K562 (cell line): ENCODE data around the gene MED13L. TPM values are rescaled to one million over a fixed set of nuclear protein-coding genes. Genes with fewer than 3 reads are reported as not detected.

Experiments
- ATAC-seq: fragments of 200-7000 bp; cut with Tn5 transposase; 3 replicates; pipeline ENCODE4 v1.9.1; 2020; ENCODE audit warnings: moderate library complexity
- BruUV-seq: library from RNA; stranded (reverse); fragments of 400-500 nt; replicated peaks from 2 replicates; lab custom pipeline; 2021; lab: Mats Ljungman, UMichigan
- CTCF ChIA-PET: fragments of 300-600 bp; formaldehyde crosslinking; extraction: SDS; loops from one replicate; lab custom pipeline; 2021; ENCODE audit warnings: low intra/inter-chr PET ratio; lab: Yijun Ruan, JAX
- POLR2A ChIA-PET: fragments of 300-600, 350-650 bp; sonication (Branson Sonifier 250); formaldehyde crosslinking; extraction: SDS; loops from one replicate; lab custom pipeline; 2021; ENCODE audit warnings: antibody characterized with exemption, inconsistent platforms; lab: Yijun Ruan, JAX
- DNase-seq, 4 experiments: peaks; one replicate each; pipeline versions ENCODE4 v3.0.0 to v3.0.0-alpha.2; 2011 to 2018; ENCODE audit warnings: low spot score in 3 of 4, mixed read lengths in 3 of 4; ENCODE audit errors: extremely low read depth in 1 of 4
- FAIRE-seq: peaks from 2 replicates; lab custom pipeline; 2011; peaks lifted over from hg19 to GRCh38; lab: Jason Lieb, UNC
- H2AFZ ChIP-seq: 2 replicates; pipeline ENCODE4 v1.6.0; 2011; ENCODE audit warnings: low read depth, low read length, control low read depth, inconsistent platforms
- H3K27ac ChIP-seq: fragments of 200-600 bp; 3 replicates; pipeline ENCODE4 v1.8.0; 2011; ENCODE audit warnings: low read depth, mild to moderate bottlenecking, control low read depth, inconsistent platforms, low read length, moderate library complexity, mixed read lengths; ENCODE audit errors: extremely low read depth
- H3K27me3 ChIP-seq, 2 experiments: fragments of 300-600 bp in 1 of 2; 2 replicates in 1 of 2; 3 replicates in 1 of 2; pipeline versions ENCODE4 v1.6.0 to v1.8.0; 2011; ENCODE audit warnings: inconsistent platforms in 2 of 2, low read length in 2 of 2, mild to moderate bottlenecking in 1 of 2, mixed read lengths in 1 of 2, moderate library complexity in 1 of 2; ENCODE audit not compliant: control insufficient read depth in 2 of 2, insufficient read depth in 2 of 2
- H3K36me3 ChIP-seq: fragments of 300-600 bp; 3 replicates; pipeline ENCODE4 v1.8.0; 2011; ENCODE audit warnings: mild to moderate bottlenecking, low read length, inconsistent platforms; ENCODE audit not compliant: control insufficient read depth, insufficient read depth
- H3K4me1 ChIP-seq, 2 experiments: fragments of 200-600 bp in 1 of 2; replicated peaks in 1 of 2; 2 replicates in 1 of 2; 3 replicates in 1 of 2; pipeline versions ENCODE4 v1.5.1 to v1.8.0; 2011; ENCODE audit warnings: inconsistent platforms in 2 of 2, low read length in 2 of 2, mild to moderate bottlenecking in 1 of 2, mixed read lengths in 1 of 2, moderate library complexity in 1 of 2; ENCODE audit not compliant: control insufficient read depth in 2 of 2, insufficient read depth in 2 of 2
- H3K4me2 ChIP-seq: 2 replicates; pipeline ENCODE4 v1.6.1; 2011; ENCODE audit warnings: low read length, control low read depth, inconsistent platforms, mixed read lengths; ENCODE audit not compliant: insufficient read depth
- H3K4me3 ChIP-seq: fragments of 200-600 bp; sonication (generic), shearing (Covaris generic); 2 replicates; pipeline ENCODE4 v1.5.1; 2016; ENCODE audit warnings: control low read depth, inconsistent platforms
- H3K79me2 ChIP-seq: fragments of 200-600 bp; 3 replicates; pipeline ENCODE4 v1.8.0; 2011; ENCODE audit warnings: low read length, inconsistent platforms; ENCODE audit not compliant: control insufficient read depth, insufficient read depth
- H3K9ac ChIP-seq, 2 experiments: 2 replicates each; pipeline versions ENCODE4 v1.6.0 to v1.6.1; 2011; ENCODE audit warnings: low read depth in 2 of 2, low read length in 2 of 2, control low read depth in 1 of 2, inconsistent platforms in 1 of 2, mild to moderate bottlenecking in 1 of 2, mixed read lengths in 1 of 2; ENCODE audit not compliant: insufficient read depth in 1 of 2
- H3K9me1 ChIP-seq: one replicate; pipeline ENCODE4 v1.6.0; 2011; ENCODE audit warnings: inconsistent platforms, mild to moderate bottlenecking, low read length, moderate library complexity; ENCODE audit not compliant: control insufficient read depth, insufficient read depth
- H3K9me3 ChIP-seq: replicated peaks from 2 replicates; pipeline ENCODE4 v1.5.1; 2011; ENCODE audit warnings: low read depth, low read length, inconsistent platforms; ENCODE audit not compliant: control insufficient read depth, insufficient read depth
- H4K20me1 ChIP-seq: replicated peaks from 2 replicates; pipeline ENCODE4 v1.6.1; 2011; ENCODE audit warnings: low read length, inconsistent platforms, mixed read lengths; ENCODE audit not compliant: control insufficient read depth, insufficient read depth
- BCOR ChIP-seq: fragments of 450-650 bp; IDR thresholded peaks from 2 replicates; pipeline ENCODE4 v1.6.1; 2016
- CREM ChIP-seq: IDR thresholded peaks from 2 replicates; pipeline ENCODE4 v1.6.1; 2014; ENCODE audit warnings: antibody characterized with exemption, low read depth
- HMG20B ChIP-seq: fragments of 250-450 bp; sonication (Bioruptor Pico); IDR thresholded peaks from 2 replicates; pipeline ENCODE4 v1.5.0; 2021; ENCODE audit warnings: mild to moderate bottlenecking
- MBD2 ChIP-seq: sonication (generic); IDR thresholded peaks from 2 replicates; pipeline ENCODE4 v1.6.1; 2016; ENCODE audit warnings: low read depth, borderline replicate concordance
- MTA3 ChIP-seq: fragments of 450-650 bp; formaldehyde crosslinking; IDR thresholded peaks from 2 replicates; pipeline ENCODE4 v1.6.1; 2017; ENCODE audit warnings: mild to moderate bottlenecking, borderline replicate concordance
- TAF15 ChIP-seq: fragments of 200-400 bp; formaldehyde crosslinking; IDR thresholded peaks from 2 replicates; pipeline ENCODE4 v1.6.1; 2017; ENCODE audit warnings: mild to moderate bottlenecking, low read depth, low read length, moderate library complexity
- THRAP3 ChIP-seq: fragments of 450-650 bp; IDR thresholded peaks from 2 replicates; pipeline ENCODE4 v1.6.1; 2016; ENCODE audit warnings: mild to moderate bottlenecking, inconsistent platforms, borderline replicate concordance
- ZBTB8A ChIP-seq: fragments of 450-650 bp; IDR thresholded peaks from 2 replicates; pipeline ENCODE4 v1.6.1; 2018; ENCODE audit warnings: mild to moderate bottlenecking, moderate library complexity; ENCODE audit not compliant: partially characterized antibody
- ZFPM2 ChIP-seq: fragments of 250-450 bp; sonication (Bioruptor Pico); IDR thresholded peaks from 2 replicates; pipeline ENCODE4 v1.5.1; 2022; ENCODE audit warnings: mild to moderate bottlenecking
- ZNF146 ChIP-seq: IDR thresholded peaks from one replicate; pipeline ENCODE4 v1.6.1; 2018; ENCODE audit warnings: missing compliant biosample characterization; ENCODE audit not compliant: unreplicated experiment
- ZNF274 ChIP-seq: IDR thresholded peaks from 2 replicates; pipeline ENCODE4 v1.6.1; 2011; ENCODE audit warnings: low read depth, mild to moderate bottlenecking, low read length, moderate library complexity, borderline replicate concordance
- WGBS: fragments of 100-300 bp; shearing (Covaris generic); methylation state at CpG from one replicate; pipeline ENCODE4 v1.1.6; 2016; ENCODE audit warnings: low coverage, mixed read lengths; ENCODE audit not compliant: insufficient coverage; ENCODE audit errors: missing lambda C conversion rate; 5-methylcytosine and 5-hydroxymethylcytosine counted together
- in situ Hi-C: fragments of 300-500 bp; cut with MboI; formaldehyde crosslinking; loops from 4 replicates; pipeline ENCODE4 v1.15.0; 2018; ENCODE audit warnings: inconsistent platforms, mixed read lengths
- intact Hi-C: fragments of 100-400 bp; cut with micrococcal nuclease; formaldehyde crosslinking; loops from 2 replicates; pipeline ENCODE4 v1.14.2; 2022
- polyA plus RNA-seq, 8 experiments: library from polyadenylated mRNA; depleted of rRNA in 4 of 8; stranded (reverse) in 5 of 8; unstranded in 3 of 8; fragments of >200 nt; fragmentation: Nextera tagmentation in 2 of 8; fragmentation: Illumina TruSeq in 1 of 8; extraction: Ambion mirVana in 2 of 8; extraction: Trizol in 1 of 8; gene quantifications; 2 replicates each; pipeline versions ENCODE4 v1.2.1 to v1.2.3, GENCODE V29; 2011 to 2014; ENCODE audit warnings: inconsistent platforms in 1 of 8, missing spikeins in 1 of 8
- total RNA-seq, 7 experiments: library from RNA; depleted of rRNA in 6 of 7; stranded (reverse); fragments of >200 nt in 6 of 7; fragmentation: Illumina TruSeq in 2 of 7; extraction: Trizol in 2 of 7; gene quantifications; 2 replicates each; pipeline versions ENCODE4 v1.2.1 to v1.2.3, GENCODE V29; 2011 to 2021; ENCODE audit warnings: low replicate concordance in 1 of 7

Gene MED13L
- total and polyA plus RNA-seq, 9 of the 15 experiments (the other 6 are each of a cell fraction or from before 2014, with no cell fraction given): 13.4 to 90.3 (median 36.9) TPM

DNA sequence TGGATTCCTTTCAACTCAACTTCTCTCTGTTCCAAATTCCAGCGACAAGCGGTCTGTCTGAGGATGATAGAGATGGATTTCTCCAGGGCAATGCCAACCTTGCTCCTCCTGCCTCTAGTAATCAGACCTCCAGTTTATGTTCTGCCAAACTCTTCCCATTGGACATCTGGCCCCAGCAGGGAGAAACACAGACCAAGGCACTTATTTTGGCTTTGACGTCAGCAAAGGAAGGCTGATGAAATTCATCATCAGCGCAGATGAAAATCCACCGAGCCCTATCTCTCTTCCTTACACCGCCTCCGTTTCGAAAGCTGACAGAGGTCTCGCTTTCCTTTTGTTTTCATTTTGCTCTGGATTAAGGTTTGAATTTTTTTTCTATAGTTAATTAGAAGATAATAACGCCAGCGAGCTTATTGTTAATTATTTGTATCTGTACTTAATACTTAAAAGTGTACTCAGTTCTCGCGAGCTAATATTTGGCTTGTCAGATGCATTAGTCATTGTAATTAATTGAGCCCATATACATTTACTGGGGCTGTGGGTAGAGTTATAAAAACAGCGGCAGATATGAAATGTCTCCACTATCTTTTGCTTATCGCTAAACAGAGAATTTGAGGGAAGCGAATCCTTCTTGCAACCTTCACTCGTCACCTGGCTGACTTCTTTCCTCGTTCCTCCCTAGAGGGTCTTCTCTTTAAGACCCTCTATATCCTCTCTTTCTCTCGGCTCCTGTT, 35.9 kb upstream of the MED13L start (continued):
- TF ChIP-seq CREM: peak; percentile 58
- no peak for TF ChIP-seq HMG20B (CRISPR knock-in tag)
- no peak for TF ChIP-seq THRAP3
- TF ChIP-seq MBD2: no peak; the same call in 1 of the 2 replicates
- no peak for TF ChIP-seq ZNF274
- TF ChIP-seq MTA3: peak; percentile 19; the same call in 1 of the 2 replicates

DNA sequence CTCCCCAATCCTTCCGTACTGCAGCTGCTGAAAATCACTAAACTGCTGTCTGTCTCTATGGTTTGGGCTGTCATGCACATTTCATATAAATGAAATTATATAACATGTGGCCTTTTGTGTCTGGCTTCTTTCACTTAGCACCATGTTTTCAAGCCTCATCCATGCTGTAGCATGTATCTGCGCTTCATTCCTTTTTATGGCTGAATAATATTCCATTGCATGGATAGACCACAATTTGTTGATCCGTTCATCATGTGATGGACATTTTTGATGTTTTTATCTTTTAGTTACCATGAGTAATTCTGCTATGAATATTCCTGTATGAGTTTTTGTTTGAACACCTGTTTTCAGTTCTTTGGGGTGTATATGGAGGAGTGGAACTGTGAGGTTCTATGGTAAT, 32.6 kb upstream of the MED13L start:
- intact Hi-C loops: no loop called here
- ATAC-seq (no peak), FAIRE-seq (no peak), DNase-seq (no peak)
- no peak overlapping the region for H2AFZ ChIP-seq
- no peaks in the 10 kb centered on the region for H3K27me3 ChIP-seq
- H3K4me1 ChIP-seq: no peaks in the 10 kb centered on the region; a peak in 2 of 5 replicates
- no peak overlapping the region for H3K4me3 ChIP-seq
- no peak overlapping the region for H3K4me2 ChIP-seq
- H3K36me3 ChIP-seq: no peaks in the 10 kb centered on the region
- ChIA-PET POLR2A (interaction anchor here (0.5 kb wide), 1 partner anchor 360 kb away, joined by 3 read pairs; no protein-coding TSS in a partner anchor), CTCF (no interaction called here)
- WGBS: 78% methylated on average over 3 of the region's 3 CpGs
- no peaks in the 10 kb centered on the region for H3K79me2 ChIP-seq
- TF ChIP-seq TAF15 (no peak), BCOR (0 out of 2 replicates have a peak, but pooled peaks have one; percentile 11), ZBTB8A (no peak), ZNF146 (CRISPR knock-in tag) (peak; percentile 66), ZFPM2 (no peak)
- TF ChIP-seq, all 486 proteins: peak for 2
- BruUV-seq: no TSS peak
- in situ Hi-C loops: no loop called here
- Histone ChIP-seq H3K27ac (no peak overlapping the region), H3K9ac (no peak overlapping the region), H4K20me1 (no peaks in the 10 kb centered on the region), H3K9me1 (no peaks in the 10 kb centered on the region), H3K9me3 (no peaks in the 10 kb centered on the region; the same call in 1 of the 2 replicates)
